Measurements from ENCODE around the gene CEP63.
"Not testable (repeated sequence)": the region's sequence is repeated elsewhere in the genome, so short reads cannot be mapped to it uniquely, and the experiment has no call there.

Gene CEP63

GRCh38 chr3:134535186-134535970 lies 49.5 kb downstream of the CEP63 start:
- TF ChIP-seq, protein P1, sequence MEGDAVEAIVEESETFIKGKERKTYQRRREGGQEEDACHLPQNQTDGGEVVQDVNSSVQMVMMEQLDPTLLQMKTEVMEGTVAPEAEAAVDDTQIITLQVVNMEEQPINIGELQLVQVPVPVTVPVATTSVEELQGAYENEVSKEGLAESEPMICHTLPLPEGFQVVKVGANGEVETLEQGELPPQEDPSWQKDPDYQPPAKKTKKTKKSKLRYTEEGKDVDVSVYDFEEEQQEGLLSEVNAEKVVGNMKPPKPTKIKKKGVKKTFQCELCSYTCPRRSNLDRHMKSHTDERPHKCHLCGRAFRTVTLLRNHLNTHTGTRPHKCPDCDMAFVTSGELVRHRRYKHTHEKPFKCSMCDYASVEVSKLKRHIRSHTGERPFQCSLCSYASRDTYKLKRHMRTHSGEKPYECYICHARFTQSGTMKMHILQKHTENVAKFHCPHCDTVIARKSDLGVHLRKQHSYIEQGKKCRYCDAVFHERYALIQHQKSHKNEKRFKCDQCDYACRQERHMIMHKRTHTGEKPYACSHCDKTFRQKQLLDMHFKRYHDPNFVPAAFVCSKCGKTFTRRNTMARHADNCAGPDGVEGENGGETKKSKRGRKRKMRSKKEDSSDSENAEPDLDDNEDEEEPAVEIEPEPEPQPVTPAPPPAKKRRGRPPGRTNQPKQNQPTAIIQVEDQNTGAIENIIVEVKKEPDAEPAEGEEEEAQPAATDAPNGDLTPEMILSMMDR (IDR thresholded peaks at IDR 0.05; ENCODE audit: control insufficient read depth, extremely low read depth, insufficient read depth): no peak
- H3K4me3 ChIP-seq (ENCODE audit: low read depth, low read length): no peak overlapping the region
- no peak for DNase-seq (ENCODE audit: low read depth)

- no peak for DNase-seq (ENCODE audit: low read depth)
- H3K4me3 ChIP-seq (ENCODE audit: low read depth, low read length): no peak overlapping the region
- TF ChIP-seq, protein P1 (IDR thresholded peaks at IDR 0.05; ENCODE audit: control insufficient read depth, extremely low read depth, insufficient read depth): no peak
Measured at GRCh38 chr3:134536781-134537180, 50.9 kb downstream of the CEP63 start.

GRCh38 chr3:134542287-134542958 lies 56.6 kb downstream of the CEP63 start:
- H3K4me3 ChIP-seq (ENCODE audit: low read depth, low read length): no peak overlapping the region
- TF ChIP-seq, protein P1 (IDR thresholded peaks at IDR 0.05; ENCODE audit: control insufficient read depth, extremely low read depth, insufficient read depth): no peak
- no peak for DNase-seq (ENCODE audit: low read depth)

- DNase-seq (ENCODE audit: low read depth): no peak
- TF ChIP-seq, protein P1 (IDR thresholded peaks at IDR 0.05; ENCODE audit: control insufficient read depth, extremely low read depth, insufficient read depth): no peak
- H3K4me3 ChIP-seq (ENCODE audit: low read depth, low read length): no peak overlapping the region
Measured at GRCh38 chr3:134543113-134543512, 57.3 kb downstream of the CEP63 start.

GRCh38 chr3:134544316-134544715 lies 58.5 kb downstream of the CEP63 start:
- TF ChIP-seq, protein P1 (IDR thresholded peaks at IDR 0.05; ENCODE audit: control insufficient read depth, extremely low read depth, insufficient read depth): no peak
- DNase-seq (ENCODE audit: low read depth): no peak
- H3K4me3 ChIP-seq (ENCODE audit: low read depth, low read length): no peak overlapping the region

DNA sequence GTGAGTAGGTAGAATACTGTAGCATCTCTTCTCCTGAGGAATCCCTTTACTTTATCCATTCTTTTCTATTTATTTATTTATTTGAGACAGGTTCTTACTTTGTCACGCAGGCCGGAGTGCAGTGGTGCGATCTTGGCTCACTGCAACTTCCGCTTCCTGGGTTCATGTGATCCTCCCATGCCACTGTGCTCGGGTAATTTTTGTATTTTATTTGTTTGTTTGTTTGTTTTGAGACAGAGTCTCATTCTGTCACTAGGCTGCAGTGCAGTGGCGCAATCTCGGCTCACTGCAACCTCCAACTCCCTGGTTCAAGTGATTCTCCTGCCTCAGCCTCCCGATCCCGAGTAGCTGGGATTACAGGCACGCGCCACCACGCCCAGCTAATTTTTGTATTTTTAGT lies 58.9 kb downstream of the CEP63 start:
- H3K4me3 ChIP-seq (ENCODE audit: low read depth, low read length); DNase-seq (ENCODE audit: low read depth): not testable (repeated sequence)

DNA sequence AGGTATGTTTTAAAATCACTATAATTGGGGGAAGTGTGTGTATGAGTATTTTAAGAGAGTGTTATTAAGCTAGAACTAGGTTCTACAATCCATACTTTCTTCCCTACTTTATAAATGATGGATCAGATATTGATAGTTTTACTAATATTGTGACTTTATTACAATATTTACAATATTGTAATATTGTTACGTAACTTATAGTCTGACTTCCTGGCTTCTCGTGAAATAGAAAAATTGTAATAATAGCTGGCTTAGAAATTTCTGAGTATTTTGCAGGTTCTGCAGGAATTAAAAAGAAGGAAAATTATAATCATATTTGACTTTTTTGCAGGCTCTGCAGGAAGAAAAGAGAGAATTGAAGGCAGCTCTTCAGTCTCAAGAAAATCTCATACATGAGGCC lies 60.0 kb downstream of the CEP63 start:
- TF ChIP-seq, protein P1 (IDR thresholded peaks at IDR 0.05; ENCODE audit: control insufficient read depth, extremely low read depth, insufficient read depth): no peak
- DNase-seq (ENCODE audit: low read depth): no peak
- H3K4me3 ChIP-seq (ENCODE audit: low read depth, low read length): no peak overlapping the region
